Liver (tissue), 9 donors: ENCODE measurements around the gene CDON. TPM values are rescaled to one million over a fixed set of nuclear protein-coding genes. Genes with fewer than 3 reads are reported as not detected.

Experiments used
- DNase-seq: peaks from one replicate; pipeline ENCODE4 v3.0.0-alpha.2; 2017; ENCODE audit warnings: low spot score
- H3K27ac ChIP-seq, 2 donors: one replicate each; pipeline ENCODE4 v1.7.0; 2013; ENCODE audit warnings: inconsistent platforms in 2 of 2, low read length in 2 of 2, control low read depth in 1 of 2, low read depth in 1 of 2, mild to moderate bottlenecking in 1 of 2
- H3K27me3 ChIP-seq, 4 donors: one replicate each; pipeline versions ENCODE4 v1.6.1 to v1.7.0; 2013; ENCODE audit warnings: low read length in 3 of 4, inconsistent platforms in 1 of 4, mild to moderate bottlenecking in 1 of 4, moderate library complexity in 1 of 4; ENCODE audit not compliant: control insufficient read depth in 4 of 4, insufficient read depth in 4 of 4
- H3K36me3 ChIP-seq, 4 donors: one replicate each; pipeline versions ENCODE4 v1.6.1 to v1.7.0; 2013; ENCODE audit warnings: low read length in 3 of 4, mild to moderate bottlenecking in 3 of 4, low read depth in 1 of 4, moderate library complexity in 1 of 4; ENCODE audit not compliant: control insufficient read depth in 4 of 4, insufficient read depth in 3 of 4
- H3K4me1 ChIP-seq, 4 donors: one replicate each; pipeline versions ENCODE4 v1.6.1 to v1.7.0; 2013; ENCODE audit warnings: low read length in 3 of 4, mild to moderate bottlenecking in 3 of 4, moderate library complexity in 1 of 4; ENCODE audit not compliant: control insufficient read depth in 4 of 4, insufficient read depth in 4 of 4
- H3K4me3 ChIP-seq, 3 donors: one replicate each; pipeline versions ENCODE4 v1.6.1 to v1.7.0; 2013; ENCODE audit warnings: low read length in 3 of 3, control low read depth in 1 of 3, low read depth in 1 of 3, mild to moderate bottlenecking in 1 of 3
- H3K9ac ChIP-seq, 2 donors: one replicate each; pipeline ENCODE4 v1.7.0; 2013; ENCODE audit warnings: low read length in 2 of 2, mild to moderate bottlenecking in 2 of 2, moderate library complexity in 2 of 2, control low read depth in 1 of 2, low read depth in 1 of 2
- H3K9me3 ChIP-seq, 4 donors: one replicate each; pipeline versions ENCODE4 v1.6.1 to v1.7.0; 2013; ENCODE audit warnings: low read length in 3 of 4; ENCODE audit not compliant: control insufficient read depth in 4 of 4
- EGR1 ChIP-seq, 2 donors: IDR thresholded peaks; 2 replicates each; pipeline ENCODE4 v1.6.1; 2016 to 2018; ENCODE audit warnings: antibody characterized with exemption in 2 of 2, low read depth in 2 of 2
- FOXA1 ChIP-seq: IDR thresholded peaks from 2 replicates; pipeline ENCODE4 v1.6.1; 2016; ENCODE audit warnings: antibody characterized with exemption
- HNF4A ChIP-seq, 2 donors: conservative IDR thresholded peaks; 2 replicates each; pipeline ENCODE4 v1.6.1; 2016; ENCODE audit warnings: antibody characterized with exemption in 2 of 2, mild to moderate bottlenecking in 2 of 2
- JUND ChIP-seq, 2 donors: IDR thresholded peaks; 2 replicates each; pipeline ENCODE4 v1.6.1; 2016; ENCODE audit warnings: antibody characterized with exemption in 2 of 2
- NR2F2 ChIP-seq: IDR thresholded peaks from 2 replicates; pipeline ENCODE4 v1.6.1; 2016; ENCODE audit warnings: antibody characterized with exemption
- RXRA ChIP-seq, 2 donors: IDR thresholded peaks; 2 replicates each; pipeline ENCODE4 v1.6.1; 2017 to 2018; ENCODE audit warnings: antibody characterized with exemption in 2 of 2, mild to moderate bottlenecking in 1 of 2
- TAF1 ChIP-seq: conservative IDR thresholded peaks from 2 replicates; pipeline ENCODE4 v1.6.1; 2016; ENCODE audit warnings: antibody characterized with exemption, mild to moderate bottlenecking
- WGBS: extraction: QIAGEN DNeasy Blood & Tissue Kit; methylation state at CpG from one replicate; pipeline ENCODE4 v1.1.7; 2013; 5-methylcytosine and 5-hydroxymethylcytosine counted together
- polyA plus RNA-seq, 2 donors: library from polyadenylated mRNA; stranded (reverse) in 1 of 2; unstranded in 1 of 2; fragments of 200-250 nt in 1 of 2; fragments of >200 nt in 1 of 2; fragmentation: Nextera tagmentation in 1 of 2; extraction: Ambion mirVana in 1 of 2; gene quantifications; one replicate each; pipeline versions ENCODE4 v1.2.1 to v1.2.3, GENCODE V29; 2013 to 2015
- total RNA-seq, 2 donors: library from RNA; depleted of rRNA; stranded (reverse); fragments of >200 nt; gene quantifications; one replicate each; pipeline ENCODE4 v1.2.3, GENCODE V29; 2014
- TF ChIP-seq, protein P1 (sequence below): IDR thresholded peaks from 2 replicates; pipeline ENCODE4 v1.6.1; 2016; ENCODE audit warnings: antibody characterized with exemption, mild to moderate bottlenecking
- TF ChIP-seq, protein P2 (sequence below): IDR thresholded peaks from 2 replicates; pipeline ENCODE4 v1.6.1; 2016; ENCODE audit warnings: antibody characterized with exemption
- TF ChIP-seq, protein P3 (sequence below): fragments of 150-350 bp; IDR thresholded peaks from 2 replicates; pipeline ENCODE4 v1.5.1; 2017; ENCODE audit warnings: improper control_type of control experiment, low read depth, low read length; ENCODE audit not compliant: missing input control
- TF ChIP-seq, protein P4 (sequence below): IDR thresholded peaks from 2 replicates; pipeline ENCODE4 v1.6.1; 2016; ENCODE audit warnings: antibody characterized with exemption
- donor health status: healthy.
- donor health status: healthy.
- donor health status: healthy.
- donor health status: healthy.
- donor health status: healthy.

CDON gene
- total and polyA plus RNA-seq, 4 donors, result 0.69 to 7.4 (median 3.9) TPM

DNA sequence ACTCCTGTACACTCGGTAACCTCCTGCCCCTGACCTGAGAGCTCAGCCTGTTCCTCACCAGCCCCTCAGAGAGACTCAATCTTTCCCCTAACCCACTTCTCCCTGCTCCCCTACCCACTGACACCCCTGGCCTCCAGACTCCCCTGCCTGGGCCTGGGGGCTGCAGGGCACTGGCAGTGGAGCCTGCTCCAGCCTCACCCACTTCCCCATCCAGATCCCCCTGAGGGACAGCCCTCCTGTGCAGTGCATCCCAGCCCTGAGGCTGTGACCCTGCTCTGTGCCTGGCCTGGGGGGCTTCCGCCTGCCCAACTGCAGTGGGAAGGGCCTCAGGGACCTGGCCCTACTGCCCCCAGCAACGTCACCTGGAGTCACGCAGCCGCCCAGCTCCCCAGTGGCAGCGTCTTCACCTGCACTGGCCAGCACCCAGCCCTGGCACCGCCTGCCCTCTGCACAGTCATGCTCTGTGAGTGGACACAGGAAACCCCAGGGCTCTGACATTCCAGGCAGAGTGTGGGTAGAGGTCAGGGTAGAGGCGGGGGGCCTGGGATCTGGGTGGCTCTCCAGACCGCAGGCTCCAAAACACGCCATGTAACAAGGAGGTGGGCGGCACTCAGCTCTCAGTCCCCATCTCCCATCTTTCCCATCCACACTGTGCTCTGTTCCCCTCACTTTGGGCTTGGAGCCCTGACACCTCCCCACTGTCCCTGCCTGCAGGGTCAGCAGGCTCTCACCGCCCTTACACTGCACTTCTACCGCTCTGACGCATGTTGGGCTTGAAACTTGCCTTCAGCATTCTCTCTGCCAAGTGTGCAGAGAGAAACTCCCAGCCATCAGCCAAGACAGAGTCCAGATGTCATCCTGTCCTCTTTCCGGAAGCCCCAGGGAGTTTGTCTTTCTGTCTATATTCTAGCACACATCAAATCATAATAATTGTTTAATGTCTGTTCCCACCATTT lies 111.7 kb downstream of the CDON start:
- H3K4me3 ChIP-seq, result no peak overlapping the region
- H3K27ac ChIP-seq, result no peak overlapping the region
- TF ChIP-seq NR2F2, result peak; percentile 67
- TF ChIP-seq TAF1, result no peak
- peak in 1 of 2 donors; percentile 29 for TF ChIP-seq RXRA (IDR thresholded peaks at IDR 0.05)
- TF ChIP-seq, protein P1, sequence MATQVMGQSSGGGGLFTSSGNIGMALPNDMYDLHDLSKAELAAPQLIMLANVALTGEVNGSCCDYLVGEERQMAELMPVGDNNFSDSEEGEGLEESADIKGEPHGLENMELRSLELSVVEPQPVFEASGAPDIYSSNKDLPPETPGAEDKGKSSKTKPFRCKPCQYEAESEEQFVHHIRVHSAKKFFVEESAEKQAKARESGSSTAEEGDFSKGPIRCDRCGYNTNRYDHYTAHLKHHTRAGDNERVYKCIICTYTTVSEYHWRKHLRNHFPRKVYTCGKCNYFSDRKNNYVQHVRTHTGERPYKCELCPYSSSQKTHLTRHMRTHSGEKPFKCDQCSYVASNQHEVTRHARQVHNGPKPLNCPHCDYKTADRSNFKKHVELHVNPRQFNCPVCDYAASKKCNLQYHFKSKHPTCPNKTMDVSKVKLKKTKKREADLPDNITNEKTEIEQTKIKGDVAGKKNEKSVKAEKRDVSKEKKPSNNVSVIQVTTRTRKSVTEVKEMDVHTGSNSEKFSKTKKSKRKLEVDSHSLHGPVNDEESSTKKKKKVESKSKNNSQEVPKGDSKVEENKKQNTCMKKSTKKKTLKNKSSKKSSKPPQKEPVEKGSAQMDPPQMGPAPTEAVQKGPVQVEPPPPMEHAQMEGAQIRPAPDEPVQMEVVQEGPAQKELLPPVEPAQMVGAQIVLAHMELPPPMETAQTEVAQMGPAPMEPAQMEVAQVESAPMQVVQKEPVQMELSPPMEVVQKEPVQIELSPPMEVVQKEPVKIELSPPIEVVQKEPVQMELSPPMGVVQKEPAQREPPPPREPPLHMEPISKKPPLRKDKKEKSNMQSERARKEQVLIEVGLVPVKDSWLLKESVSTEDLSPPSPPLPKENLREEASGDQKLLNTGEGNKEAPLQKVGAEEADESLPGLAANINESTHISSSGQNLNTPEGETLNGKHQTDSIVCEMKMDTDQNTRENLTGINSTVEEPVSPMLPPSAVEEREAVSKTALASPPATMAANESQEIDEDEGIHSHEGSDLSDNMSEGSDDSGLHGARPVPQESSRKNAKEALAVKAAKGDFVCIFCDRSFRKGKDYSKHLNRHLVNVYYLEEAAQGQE, result no peak
- no peak for TF ChIP-seq FOXA1
- TF ChIP-seq, protein P2, sequence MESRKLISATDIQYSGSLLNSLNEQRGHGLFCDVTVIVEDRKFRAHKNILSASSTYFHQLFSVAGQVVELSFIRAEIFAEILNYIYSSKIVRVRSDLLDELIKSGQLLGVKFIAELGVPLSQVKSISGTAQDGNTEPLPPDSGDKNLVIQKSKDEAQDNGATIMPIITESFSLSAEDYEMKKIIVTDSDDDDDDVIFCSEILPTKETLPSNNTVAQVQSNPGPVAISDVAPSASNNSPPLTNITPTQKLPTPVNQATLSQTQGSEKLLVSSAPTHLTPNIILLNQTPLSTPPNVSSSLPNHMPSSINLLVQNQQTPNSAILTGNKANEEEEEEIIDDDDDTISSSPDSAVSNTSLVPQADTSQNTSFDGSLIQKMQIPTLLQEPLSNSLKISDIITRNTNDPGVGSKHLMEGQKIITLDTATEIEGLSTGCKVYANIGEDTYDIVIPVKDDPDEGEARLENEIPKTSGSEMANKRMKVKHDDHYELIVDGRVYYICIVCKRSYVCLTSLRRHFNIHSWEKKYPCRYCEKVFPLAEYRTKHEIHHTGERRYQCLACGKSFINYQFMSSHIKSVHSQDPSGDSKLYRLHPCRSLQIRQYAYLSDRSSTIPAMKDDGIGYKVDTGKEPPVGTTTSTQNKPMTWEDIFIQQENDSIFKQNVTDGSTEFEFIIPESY, result no peak
- no peak for TF ChIP-seq EGR1 (IDR thresholded peaks at IDR 0.05; ENCODE audit: low read depth in 2 of 2)
- TF ChIP-seq JUND (IDR thresholded peaks at IDR 0.05), result no peak
- H3K9me3 ChIP-seq, result no peaks in the 10 kb centered on the region
- H3K9ac ChIP-seq, result no peak overlapping the region
- H3K4me1 ChIP-seq, result no peaks in the 10 kb centered on the region
- no peaks in the 10 kb centered on the region for H3K36me3 ChIP-seq
- no peaks in the 10 kb centered on the region for H3K27me3 ChIP-seq
- DNase-seq, result no peak
- 87% methylated on average over 15 of the region's 15 CpGs for WGBS

DNA sequence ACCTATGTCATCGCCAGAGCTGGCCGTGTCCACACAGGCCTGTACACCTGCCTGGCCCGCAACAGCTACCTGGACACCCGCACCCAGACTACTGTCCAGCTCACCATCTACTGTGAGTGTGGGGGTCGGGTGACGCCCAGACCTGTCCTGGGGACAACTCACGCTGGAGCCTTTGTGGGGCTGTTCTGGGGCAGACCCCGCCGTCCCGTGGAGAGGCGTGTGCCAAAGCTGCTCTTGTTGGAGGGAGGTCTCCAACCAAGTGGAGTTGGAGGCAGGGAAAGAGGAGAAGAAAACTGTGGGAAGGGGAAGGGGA lies 112.5 kb downstream of the CDON start:
- no peaks in the 10 kb centered on the region for H3K4me1 ChIP-seq
- H3K36me3 ChIP-seq, result no peaks in the 10 kb centered on the region
- H3K27ac ChIP-seq, result no peak overlapping the region
- peak; percentile 22 for DNase-seq
- H3K4me3 ChIP-seq, result no peak overlapping the region
- WGBS, result 96% methylated on average over 11 of the region's 11 CpGs
- H3K9me3 ChIP-seq, result no peaks in the 10 kb centered on the region
- no peak overlapping the region for H3K9ac ChIP-seq
- H3K27me3 ChIP-seq, result no peaks in the 10 kb centered on the region
- TF ChIP-seq HNF4A (conservative IDR thresholded peaks at IDR 0.05), result no peak

DNA sequence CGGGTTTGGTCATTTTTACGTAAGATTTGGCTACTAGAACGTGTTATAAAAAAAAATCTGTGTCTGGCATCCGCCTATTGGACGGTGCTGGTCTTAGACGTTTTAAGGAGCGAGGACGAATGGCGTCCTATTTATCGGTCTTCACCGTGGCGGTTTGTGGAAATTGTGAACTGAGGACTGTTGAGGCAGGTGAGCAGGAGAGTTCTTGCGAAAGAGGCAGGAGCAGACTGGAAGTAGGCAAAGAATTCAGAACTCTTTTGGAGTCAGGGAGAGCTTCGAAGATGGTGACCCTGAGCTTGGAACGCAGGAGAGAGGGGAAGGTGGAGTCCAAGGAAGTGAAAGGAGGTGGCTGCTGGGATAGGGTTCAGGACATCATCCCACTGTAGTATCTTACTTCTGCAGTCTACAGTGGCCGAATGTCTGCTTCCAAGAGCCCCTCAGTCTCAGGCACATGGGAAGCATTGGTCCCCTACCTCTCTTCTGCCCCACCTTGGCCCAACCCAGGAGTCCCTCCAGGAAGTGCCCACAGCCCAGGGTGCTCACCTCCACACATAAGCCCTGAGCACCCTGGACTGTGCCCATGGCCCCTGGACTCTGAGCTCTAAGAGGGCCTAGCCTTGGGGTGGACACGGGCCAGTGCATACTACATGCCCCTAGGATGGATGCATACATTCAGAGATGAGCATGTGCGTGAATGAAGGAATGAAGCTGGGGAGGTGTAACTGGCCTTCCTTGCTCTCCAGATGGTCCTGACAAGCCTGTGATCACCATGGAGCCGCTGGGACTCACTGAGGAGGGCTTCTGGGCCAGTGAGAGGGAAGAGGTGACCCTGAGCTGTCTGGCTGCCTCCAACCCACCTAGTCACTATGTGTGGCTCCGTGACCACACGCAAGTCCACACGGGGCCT lies 113.1 kb downstream of the CDON start:
- Histone ChIP-seq H3K4me3 (no peak overlapping the region), H3K4me1 (no peaks in the 10 kb centered on the region), H3K27me3 (no peaks in the 10 kb centered on the region), H3K9me3 (no peaks in the 10 kb centered on the region), H3K9ac (no peak overlapping the region), H3K27ac (no peak overlapping the region), H3K36me3 (no peaks in the 10 kb centered on the region)
- WGBS, result 93% methylated on average over 22 of the region's 22 CpGs
- TF ChIP-seq, protein P3, sequence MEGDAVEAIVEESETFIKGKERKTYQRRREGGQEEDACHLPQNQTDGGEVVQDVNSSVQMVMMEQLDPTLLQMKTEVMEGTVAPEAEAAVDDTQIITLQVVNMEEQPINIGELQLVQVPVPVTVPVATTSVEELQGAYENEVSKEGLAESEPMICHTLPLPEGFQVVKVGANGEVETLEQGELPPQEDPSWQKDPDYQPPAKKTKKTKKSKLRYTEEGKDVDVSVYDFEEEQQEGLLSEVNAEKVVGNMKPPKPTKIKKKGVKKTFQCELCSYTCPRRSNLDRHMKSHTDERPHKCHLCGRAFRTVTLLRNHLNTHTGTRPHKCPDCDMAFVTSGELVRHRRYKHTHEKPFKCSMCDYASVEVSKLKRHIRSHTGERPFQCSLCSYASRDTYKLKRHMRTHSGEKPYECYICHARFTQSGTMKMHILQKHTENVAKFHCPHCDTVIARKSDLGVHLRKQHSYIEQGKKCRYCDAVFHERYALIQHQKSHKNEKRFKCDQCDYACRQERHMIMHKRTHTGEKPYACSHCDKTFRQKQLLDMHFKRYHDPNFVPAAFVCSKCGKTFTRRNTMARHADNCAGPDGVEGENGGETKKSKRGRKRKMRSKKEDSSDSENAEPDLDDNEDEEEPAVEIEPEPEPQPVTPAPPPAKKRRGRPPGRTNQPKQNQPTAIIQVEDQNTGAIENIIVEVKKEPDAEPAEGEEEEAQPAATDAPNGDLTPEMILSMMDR, result no peak
- no peak for TF ChIP-seq NR2F2
- TF ChIP-seq, protein P4, sequence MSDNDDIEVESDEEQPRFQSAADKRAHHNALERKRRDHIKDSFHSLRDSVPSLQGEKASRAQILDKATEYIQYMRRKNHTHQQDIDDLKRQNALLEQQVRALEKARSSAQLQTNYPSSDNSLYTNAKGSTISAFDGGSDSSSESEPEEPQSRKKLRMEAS, result no peak
- DNase-seq, result no peak
